ENCODE results near the gene MAN1C1. TPM values are rescaled to one million over a fixed set of nuclear protein-coding genes. Genes with fewer than 3 reads are reported as not detected.

MAN1C1 gene
- total RNA-seq, 6 experiments from 2014 or later, result 10.7 to 38.8 (median 21.0) TPM

DNA sequence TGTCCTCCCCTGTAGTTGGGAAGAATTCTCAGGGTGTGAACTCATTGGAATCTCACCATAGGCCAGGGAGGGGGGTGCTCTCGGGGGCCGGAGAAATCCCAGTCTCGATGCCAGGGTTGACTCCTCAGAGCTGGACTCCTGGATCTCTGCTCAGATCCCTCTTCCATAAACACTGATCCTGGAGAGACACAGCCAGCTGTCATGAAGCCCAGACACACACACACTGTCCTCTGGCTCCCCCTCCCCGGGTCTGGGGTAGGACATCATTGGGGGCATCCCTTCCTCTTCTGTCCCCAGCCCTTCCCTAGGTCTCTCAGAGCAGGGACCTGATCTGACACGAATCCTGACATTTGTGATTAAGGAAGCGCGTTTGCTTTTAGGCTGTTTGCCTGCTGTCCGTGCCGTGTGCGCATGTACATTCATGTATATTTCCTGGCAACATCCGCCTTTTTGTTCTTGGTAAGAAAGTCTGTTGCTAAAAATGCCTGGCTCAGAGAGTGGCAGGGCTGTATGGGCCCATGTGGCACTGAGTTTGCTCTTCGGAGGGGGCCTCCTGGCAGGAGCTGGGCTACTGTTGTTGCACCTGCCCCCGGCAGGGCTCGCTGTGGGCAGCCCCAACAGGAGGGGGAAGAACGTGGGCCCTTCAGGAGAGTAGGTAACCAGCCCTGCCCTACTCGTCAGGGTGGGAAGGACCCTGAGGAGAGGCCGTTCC lies 138.0 kb downstream of the MAN1C1 start:
- ATAC-seq (no peak), DNase-seq (no peak)
- TF ChIP-seq, protein P1, sequence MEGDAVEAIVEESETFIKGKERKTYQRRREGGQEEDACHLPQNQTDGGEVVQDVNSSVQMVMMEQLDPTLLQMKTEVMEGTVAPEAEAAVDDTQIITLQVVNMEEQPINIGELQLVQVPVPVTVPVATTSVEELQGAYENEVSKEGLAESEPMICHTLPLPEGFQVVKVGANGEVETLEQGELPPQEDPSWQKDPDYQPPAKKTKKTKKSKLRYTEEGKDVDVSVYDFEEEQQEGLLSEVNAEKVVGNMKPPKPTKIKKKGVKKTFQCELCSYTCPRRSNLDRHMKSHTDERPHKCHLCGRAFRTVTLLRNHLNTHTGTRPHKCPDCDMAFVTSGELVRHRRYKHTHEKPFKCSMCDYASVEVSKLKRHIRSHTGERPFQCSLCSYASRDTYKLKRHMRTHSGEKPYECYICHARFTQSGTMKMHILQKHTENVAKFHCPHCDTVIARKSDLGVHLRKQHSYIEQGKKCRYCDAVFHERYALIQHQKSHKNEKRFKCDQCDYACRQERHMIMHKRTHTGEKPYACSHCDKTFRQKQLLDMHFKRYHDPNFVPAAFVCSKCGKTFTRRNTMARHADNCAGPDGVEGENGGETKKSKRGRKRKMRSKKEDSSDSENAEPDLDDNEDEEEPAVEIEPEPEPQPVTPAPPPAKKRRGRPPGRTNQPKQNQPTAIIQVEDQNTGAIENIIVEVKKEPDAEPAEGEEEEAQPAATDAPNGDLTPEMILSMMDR (IDR thresholded peaks at IDR 0.05), result no peak
- TF ChIP-seq POLR2A (IDR thresholded peaks at IDR 0.05), result no peak
- WGBS (ENCODE audit: insufficient coverage, low coverage, low lambda C conversion rate, missing lambda C conversion rate), result 59% methylated on average over 9 of the region's 17 CpGs
- no peak overlapping the region for H3K27ac ChIP-seq
- no peaks in the 10 kb centered on the region for H3K4me1 ChIP-seq
- no peak overlapping the region for H3K4me3 ChIP-seq
- no peaks in the 10 kb centered on the region for H3K27me3 ChIP-seq
- intact Hi-C loops (cut with DNase I), result no loop called here
- H3K9me3 ChIP-seq, result no peaks in the 10 kb centered on the region
- peaks cover 0 to 6% (median 2%) of the 10 kb centered on the region in 4 donors for H3K36me3 ChIP-seq

DNA sequence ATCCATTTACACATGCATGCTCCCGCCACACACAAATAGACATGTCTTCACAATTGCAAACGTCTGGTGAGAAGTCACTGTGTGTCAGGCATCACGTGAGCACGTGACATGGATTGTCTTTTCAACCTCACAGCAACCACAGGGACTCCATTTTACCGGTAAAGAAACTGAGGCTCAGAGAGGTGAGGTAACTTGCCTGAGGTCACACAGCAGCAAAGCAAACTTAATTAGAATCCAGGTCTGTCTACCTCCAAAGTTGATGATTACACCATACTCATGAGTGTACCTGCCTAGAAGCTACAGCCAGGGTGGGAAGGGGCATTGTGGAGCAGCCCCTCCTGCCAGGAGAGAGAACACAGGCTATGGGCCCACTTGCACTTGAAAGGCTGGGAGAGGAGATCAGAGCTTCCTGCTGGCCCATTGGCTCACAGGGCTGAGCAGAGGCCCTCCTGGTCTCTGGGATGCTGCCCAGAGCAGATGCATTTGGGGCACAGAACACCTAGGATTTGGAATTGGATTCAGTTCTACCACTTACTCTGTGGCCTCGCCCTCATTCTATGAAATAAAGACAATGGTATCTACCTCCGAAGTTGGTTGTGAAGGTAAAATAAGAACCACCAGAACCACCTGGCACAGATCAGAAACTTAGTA lies 139.0 kb downstream of the MAN1C1 start:
- Histone ChIP-seq H3K27ac (no peak overlapping the region), H3K9me3 (no peaks in the 10 kb centered on the region), H3K36me3 (peaks cover 0 to 6% (median 2%) of the 10 kb centered on the region in 4 donors), H3K4me3 (no peak overlapping the region), H3K27me3 (no peaks in the 10 kb centered on the region), H3K4me1 (no peaks in the 10 kb centered on the region)
- ATAC-seq (no peak), DNase-seq (no peak)
- TF ChIP-seq POLR2A (IDR thresholded peaks at IDR 0.05), result no peak
- TF ChIP-seq, protein P1 (IDR thresholded peaks at IDR 0.05), result no peak
- 80% methylated on average over 7 of the region's 7 CpGs for WGBS (ENCODE audit: insufficient coverage, low coverage, low lambda C conversion rate, missing lambda C conversion rate)
- intact Hi-C loops (cut with DNase I), result no loop called here

DNA sequence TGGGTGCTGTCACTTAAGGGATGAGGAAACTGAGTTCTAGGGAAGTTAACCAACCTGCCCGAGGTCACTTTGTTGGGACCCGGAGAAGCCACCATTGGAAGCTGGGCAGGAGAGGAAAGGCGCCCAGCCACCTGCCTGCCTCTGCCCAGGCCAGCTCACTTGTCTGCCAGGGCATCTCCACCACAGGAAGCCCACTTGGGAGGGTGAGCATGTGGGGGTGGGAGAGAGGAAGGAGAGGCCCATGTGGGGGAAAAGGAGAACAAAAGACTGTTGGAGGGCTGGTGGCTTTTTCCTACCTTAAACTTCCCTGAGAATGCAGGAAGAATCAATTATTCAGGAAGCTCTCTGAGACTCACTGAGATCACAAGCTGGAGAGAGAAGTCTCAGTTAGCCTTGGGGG lies 139.6 kb downstream of the MAN1C1 start:
- Histone ChIP-seq H3K27me3 (no peaks in the 10 kb centered on the region), H3K36me3 (peaks cover 0 to 6% (median 2%) of the 10 kb centered on the region in 4 donors), H3K4me3 (no peak overlapping the region), H3K4me1 (no peaks in the 10 kb centered on the region), H3K27ac (no peak overlapping the region), H3K9me3 (no peaks in the 10 kb centered on the region)
- intact Hi-C loops (cut with DNase I), result no loop called here
- DNase-seq (no peak), ATAC-seq (no peak)
- no peak for TF ChIP-seq POLR2A (IDR thresholded peaks at IDR 0.05)
- TF ChIP-seq, protein P1 (IDR thresholded peaks at IDR 0.05), result no peak
- 43% methylated on average over 1 of the region's 3 CpGs for WGBS (ENCODE audit: insufficient coverage, low coverage, low lambda C conversion rate, missing lambda C conversion rate)

DNA sequence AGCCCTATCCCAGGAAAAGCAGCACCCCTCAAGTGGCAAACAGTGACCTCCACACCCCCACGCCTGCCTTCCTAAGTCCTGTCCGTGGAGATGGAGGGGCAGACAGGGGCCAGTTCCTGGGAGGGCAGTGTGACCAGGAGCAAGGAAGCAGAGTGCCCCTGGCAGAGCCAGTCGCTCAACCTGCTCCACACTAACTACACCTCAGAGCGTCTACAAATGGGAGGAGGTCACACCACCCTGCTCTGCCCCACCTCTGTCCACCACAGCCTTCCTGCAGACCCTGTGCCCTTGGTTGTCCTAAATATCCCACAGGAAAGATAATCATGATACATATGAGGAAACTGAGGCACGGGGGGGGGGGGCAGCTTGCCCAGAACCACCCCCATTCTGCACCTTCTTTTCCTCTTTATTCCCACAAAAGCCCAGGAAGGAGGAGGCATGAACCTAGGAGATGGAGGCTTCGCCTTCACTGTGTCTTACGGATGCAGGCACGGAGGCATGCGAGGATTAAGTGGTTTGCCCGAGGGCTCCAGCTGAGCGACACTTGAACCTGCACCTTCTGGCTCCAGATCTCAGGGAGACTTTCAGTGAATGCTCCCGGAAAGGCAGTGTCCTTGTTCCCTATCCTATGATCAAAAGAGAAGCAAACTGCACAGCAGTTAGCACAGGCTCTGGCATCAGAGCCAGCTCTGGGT lies 140.7 kb downstream of the MAN1C1 start:
- intact Hi-C loops (cut with DNase I), result no loop called here
- Histone ChIP-seq H3K36me3 (peaks cover 0 to 6% (median 2%) of the 10 kb centered on the region in 4 donors), H3K4me3 (no peak overlapping the region), H3K4me1 (no peaks in the 10 kb centered on the region), H3K27ac (no peak overlapping the region), H3K9me3 (no peaks in the 10 kb centered on the region), H3K27me3 (no peaks in the 10 kb centered on the region)
- WGBS (ENCODE audit: insufficient coverage, low coverage, low lambda C conversion rate, missing lambda C conversion rate), result 84% methylated on average over 6 of the region's 12 CpGs
- DNase-seq, result no peak
- TF ChIP-seq, protein P1 (IDR thresholded peaks at IDR 0.05), result no peak
- no peak for TF ChIP-seq POLR2A (IDR thresholded peaks at IDR 0.05)
- no peak for ATAC-seq
